KOPT-K1 (cell line): ENCODE data around the gene CFI.

ENCODE experiments used
- H3K27ac ChIP-seq: fragments of 200-600 bp; sonication (generic); 2 replicates; pipeline ENCODE4 v1.5.1; 2016; ENCODE audit warnings: antibody characterized with exemption, mild to moderate bottlenecking, low read depth, low read length; ENCODE audit not compliant: poor library complexity, severe bottlenecking
- H3K36me3 ChIP-seq: fragments of 200-600 bp; sonication (generic); 2 replicates; pipeline ENCODE4 v1.5.1; 2017; ENCODE audit warnings: antibody characterized with exemption, mild to moderate bottlenecking, low read length, moderate library complexity; ENCODE audit not compliant: insufficient read depth
- H3K9me3 ChIP-seq: fragments of 200-600 bp; sonication (generic); 2 replicates; pipeline ENCODE4 v1.5.1; 2017; ENCODE audit warnings: antibody characterized with exemption, low read length, mild to moderate bottlenecking; ENCODE audit not compliant: insufficient read depth, poor library complexity, severe bottlenecking

CFI gene

DNA sequence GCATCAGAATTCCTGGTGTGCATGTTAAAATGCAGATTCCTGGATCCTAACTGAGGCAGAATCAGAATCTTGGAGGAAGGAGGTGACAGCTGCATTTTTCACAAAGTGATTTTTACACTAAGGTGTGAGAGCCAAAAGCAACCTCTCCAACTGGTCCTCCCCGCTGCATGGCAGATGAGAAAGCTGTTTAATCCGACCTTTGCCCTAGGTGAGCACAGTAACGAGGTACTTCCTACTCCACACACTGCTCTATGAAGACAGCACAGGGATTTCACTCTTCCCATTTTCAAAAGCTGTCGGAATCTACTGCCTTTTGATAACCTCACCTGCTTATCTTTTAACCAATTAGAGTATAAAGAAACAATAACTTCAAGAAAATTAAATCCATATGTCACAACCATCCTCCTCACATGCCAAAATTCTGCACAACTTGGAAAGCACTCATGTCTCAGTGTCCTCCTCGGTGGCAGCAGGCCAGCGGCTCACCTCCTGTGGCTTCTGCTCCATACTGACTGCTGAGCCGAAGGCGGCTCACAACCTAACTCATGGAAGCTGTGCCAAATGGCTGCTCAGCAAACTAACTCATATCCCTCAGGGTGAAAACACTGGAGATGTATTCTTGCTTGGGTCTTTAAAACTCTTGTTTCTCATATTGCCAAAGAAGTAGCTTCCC lies 102.1 kb downstream of the CFI start:
- no peaks in the 10 kb centered on the region for H3K9me3 ChIP-seq
- peaks cover 42% of the 10 kb centered on the region for H3K36me3 ChIP-seq
- H3K27ac ChIP-seq: no peak overlapping the region

DNA sequence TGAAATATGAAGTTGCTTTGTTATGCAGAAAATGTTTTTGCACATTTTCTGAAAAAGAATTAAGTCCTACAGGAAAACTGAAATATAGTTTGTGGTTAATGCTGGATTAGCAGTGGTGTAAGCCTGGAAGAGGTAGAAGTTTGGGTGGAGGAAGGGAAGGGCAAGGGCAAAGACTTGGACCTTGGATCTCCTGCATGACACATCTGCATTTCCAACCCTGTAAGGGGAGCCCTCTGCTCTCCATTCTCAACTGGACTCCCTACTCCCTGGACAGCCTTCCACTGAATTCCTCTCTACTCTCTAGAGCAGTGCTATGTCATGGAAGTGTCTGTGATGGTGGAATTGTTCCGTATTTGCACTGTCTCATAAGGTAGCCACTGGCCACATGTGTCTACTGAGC lies 103.1 kb downstream of the CFI start:
- Histone ChIP-seq H3K27ac (no peak overlapping the region), H3K9me3 (no peaks in the 10 kb centered on the region), H3K36me3 (peaks cover 53% of the 10 kb centered on the region)

DNA sequence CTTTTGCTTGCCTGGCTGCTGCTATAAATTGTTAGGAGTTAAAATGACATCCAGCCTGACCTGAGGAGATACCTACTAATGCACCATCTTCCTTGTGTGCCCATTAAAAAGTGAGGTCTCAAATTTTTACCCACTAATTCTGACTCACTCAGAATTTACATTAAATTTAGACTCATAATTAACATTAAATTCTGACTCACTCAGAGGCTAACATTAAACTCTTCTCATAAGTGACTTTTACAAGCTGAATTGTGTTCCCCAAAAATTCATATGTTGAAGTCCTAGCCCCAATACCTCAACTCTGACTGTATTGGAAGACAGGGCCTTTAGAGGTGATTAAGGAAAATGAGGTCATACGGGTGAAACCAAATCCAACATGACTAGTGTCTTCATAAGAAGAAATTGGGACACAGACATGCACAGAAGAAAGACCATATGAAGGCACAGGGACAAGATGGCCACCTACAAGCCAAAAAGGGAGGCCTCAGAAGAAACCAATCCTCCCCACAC lies 110.3 kb downstream of the CFI start:
- Histone ChIP-seq H3K9me3 (no peaks in the 10 kb centered on the region), H3K27ac (peak overlapping the region; percentile 23), H3K36me3 (peaks cover 93% of the 10 kb centered on the region)
